Adrenal gland (tissue), 12 donors: ENCODE data around the gene NPFF. TPM values are rescaled to one million over a fixed set of nuclear protein-coding genes. Genes with fewer than 3 reads are reported as not detected.

Source experiments
- DNase-seq, 7 donors: peaks; one replicate each; pipeline ENCODE4 v3.0.0-alpha.2; 2019 to 2020
- H3K27ac ChIP-seq, 5 donors: fragments of 200-600 bp; sonication (generic) in 4 of 5; 1 replicate in 3 of 5; 2 replicates in 2 of 5; pipeline versions ENCODE4 v1.5.1 to v1.8.0; 2016 to 2020; ENCODE audit warnings: mild to moderate bottlenecking in 1 of 5
- H3K27me3 ChIP-seq: fragments of 200-600 bp; 2 replicates; pipeline ENCODE4 v1.8.0; 2021
- H3K36me3 ChIP-seq, 2 donors: fragments of 200-600 bp; replicated peaks in 1 of 2; 1 replicate in 1 of 2; 2 replicates in 1 of 2; pipeline versions ENCODE4 v1.5.1 to v1.8.0; 2018 to 2022
- H3K4me1 ChIP-seq, 2 donors: fragments of 200-600 bp; replicated peaks in 1 of 2; 1 replicate in 1 of 2; 2 replicates in 1 of 2; pipeline versions ENCODE4 v1.5.1 to v1.8.0; 2018 to 2021
- H3K4me3 ChIP-seq, 4 donors: fragments of 200-600 bp; sonication (generic) in 3 of 4; one replicate each; pipeline ENCODE4 v1.5.1; 2016 to 2018
- H3K9me3 ChIP-seq, 3 donors: fragments of 200-600 bp; sonication (generic) in 1 of 3; replicated peaks in 1 of 3; 1 replicate in 2 of 3; 2 replicates in 1 of 3; pipeline versions ENCODE4 v1.5.1 to v1.8.0; 2016 to 2021
- POLR2A ChIP-seq, 2 donors: fragments of 450-650 bp; IDR thresholded peaks; one replicate each; pipeline ENCODE4 v1.6.1; 2017; ENCODE audit warnings: antibody characterized with exemption in 2 of 2, mild to moderate bottlenecking in 2 of 2, moderate library complexity in 1 of 2
- WGBS, 4 donors: extraction: QIAGEN DNeasy Blood & Tissue Kit in 2 of 4; methylation state at CpG; one replicate each; pipeline versions ENCODE4 v1.1.5 to v1.1.7; 2013 to 2017; 5-methylcytosine and 5-hydroxymethylcytosine counted together
- intact Hi-C, 2 donors: fragments of 100-400 bp; cut with DNase I; formaldehyde crosslinking; loops; one replicate each; pipeline versions ENCODE4 v1.14.1 to v1.15.0; 2022 to 2023
- polyA plus RNA-seq, 3 donors: library from polyadenylated mRNA; stranded (reverse); fragments of 200-250 nt in 2 of 3; fragments of 350-450 nt in 1 of 3; fragmentation: Illumina TruSeq in 1 of 3; extraction: RNeasy Lipid Tissue Mini Kit (QIAGEN cat#74804) in 1 of 3; gene quantifications; one replicate each; pipeline ENCODE4 v1.2.3, GENCODE V29; 2013 to 2014
- total RNA-seq, 9 donors: library from RNA; depleted of rRNA in 4 of 9; stranded (reverse); fragments of >200 nt in 4 of 9; fragments of 120-200 nt in 1 of 9; fragmentation: NEBNext Ultra II Directional in 1 of 9; extraction: Animal tissue kit (Norgen Biotek cat#: 25700) in 1 of 9; gene quantifications; one replicate each; pipeline versions ENCODE4 v1.1.0 to v1.2.4, GENCODE V29; 2013 to 2023
- TF ChIP-seq, protein P1 (sequence below), 6 experiments: fragments of 450-650 bp in 4 of 6; fragments of 200-600 bp in 2 of 6; sonication (generic) in 1 of 6; IDR thresholded peaks; 1 replicate in 5 of 6; 2 replicates in 1 of 6; pipeline versions ENCODE4 v1.5.1 to v1.8.0; 2016 to 2021; ENCODE audit warnings: antibody characterized with exemption in 6 of 6, mild to moderate bottlenecking in 2 of 6, moderate library complexity in 1 of 6
- donor health status: healthy with polysubstance abuse.
- donor health status: Bipolar disorder and iron deficiency.
- donor health status: DM: yes; HTN: yes; CAD: no.
- donor health status: DM: no; HTN: no; CAD: no.
- donor health status: DM: no; HTN: no; CAD: no.
- donor health status: DM: yes; HTN: yes; CAD: no.

Gene NPFF
- total and polyA plus RNA-seq, 12 donors = 0.27 to 0.78 TPM; not detected in 10

DNA sequence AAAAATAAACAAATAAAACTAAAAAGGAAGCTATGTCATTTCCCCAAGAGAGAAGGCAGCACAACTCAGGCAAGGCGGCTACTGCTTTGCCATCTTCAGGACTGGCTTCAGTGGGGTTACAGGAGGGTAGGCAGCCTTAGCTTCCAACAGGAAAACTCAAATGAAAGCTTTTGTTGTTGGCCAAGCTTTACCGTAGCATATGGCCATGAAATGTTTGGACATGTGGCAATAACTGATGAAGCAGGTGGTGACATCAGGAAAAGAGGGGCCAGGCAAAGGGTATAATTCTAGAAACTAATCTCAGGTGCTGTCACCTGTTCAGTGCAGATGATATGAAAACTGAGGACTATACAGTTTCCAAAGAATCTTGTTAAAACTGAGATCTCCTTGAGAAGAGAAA lies 22.8 kb upstream of the NPFF start:
- peaks cover 0 to 79% of the 10 kb centered on the region in 2 donors for H3K36me3 ChIP-seq
- no peaks in the 10 kb centered on the region for H3K4me1 ChIP-seq
- no peak overlapping the region for H3K27ac ChIP-seq
- H3K4me3 ChIP-seq = no peak overlapping the region
- H3K27me3 ChIP-seq = no peaks in the 10 kb centered on the region
- TF ChIP-seq, protein P1, sequence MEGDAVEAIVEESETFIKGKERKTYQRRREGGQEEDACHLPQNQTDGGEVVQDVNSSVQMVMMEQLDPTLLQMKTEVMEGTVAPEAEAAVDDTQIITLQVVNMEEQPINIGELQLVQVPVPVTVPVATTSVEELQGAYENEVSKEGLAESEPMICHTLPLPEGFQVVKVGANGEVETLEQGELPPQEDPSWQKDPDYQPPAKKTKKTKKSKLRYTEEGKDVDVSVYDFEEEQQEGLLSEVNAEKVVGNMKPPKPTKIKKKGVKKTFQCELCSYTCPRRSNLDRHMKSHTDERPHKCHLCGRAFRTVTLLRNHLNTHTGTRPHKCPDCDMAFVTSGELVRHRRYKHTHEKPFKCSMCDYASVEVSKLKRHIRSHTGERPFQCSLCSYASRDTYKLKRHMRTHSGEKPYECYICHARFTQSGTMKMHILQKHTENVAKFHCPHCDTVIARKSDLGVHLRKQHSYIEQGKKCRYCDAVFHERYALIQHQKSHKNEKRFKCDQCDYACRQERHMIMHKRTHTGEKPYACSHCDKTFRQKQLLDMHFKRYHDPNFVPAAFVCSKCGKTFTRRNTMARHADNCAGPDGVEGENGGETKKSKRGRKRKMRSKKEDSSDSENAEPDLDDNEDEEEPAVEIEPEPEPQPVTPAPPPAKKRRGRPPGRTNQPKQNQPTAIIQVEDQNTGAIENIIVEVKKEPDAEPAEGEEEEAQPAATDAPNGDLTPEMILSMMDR (IDR thresholded peaks at IDR 0.05) = no peak
- no peak for TF ChIP-seq POLR2A (IDR thresholded peaks at IDR 0.05)
- intact Hi-C loops = no loop called here
- DNase-seq = peak in 1 of 7 donors; percentile 11
- H3K9me3 ChIP-seq = no peaks in the 10 kb centered on the region
- 77 to 88% (median 82%) methylated on average over 2 of the region's 2 CpGs for WGBS, 4 donors

DNA sequence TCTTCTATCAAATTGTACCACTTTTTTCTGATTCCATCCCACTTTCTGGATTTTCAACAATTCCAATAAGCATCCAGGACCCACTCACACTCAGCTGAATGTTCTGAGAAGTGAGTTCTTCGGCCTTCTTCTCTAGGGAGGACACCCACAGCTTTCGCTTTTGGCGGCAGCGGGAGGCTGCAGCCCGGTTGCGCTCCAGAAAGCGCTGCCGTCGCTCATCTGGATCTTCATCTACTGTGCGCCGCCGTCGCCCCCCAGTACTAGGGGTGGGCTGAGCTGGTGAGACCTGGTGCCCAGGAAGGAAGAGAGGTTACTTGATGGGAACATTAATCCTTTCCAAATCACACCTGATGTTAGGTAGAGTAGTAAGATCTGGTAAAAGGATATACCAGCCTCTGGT lies 17.2 kb upstream of the NPFF start:
- 97 to 100% (median 98%) methylated on average over 13 of the region's 13 CpGs for WGBS, 4 donors
- TF ChIP-seq, protein P1 (IDR thresholded peaks at IDR 0.05) = no peak
- TF ChIP-seq POLR2A (IDR thresholded peaks at IDR 0.05) = no peak
- Histone ChIP-seq H3K36me3 (peaks cover 0 to 79% of the 10 kb centered on the region in 2 donors), H3K4me1 (no peaks in the 10 kb centered on the region), H3K27ac (no peak overlapping the region), H3K27me3 (no peaks in the 10 kb centered on the region), H3K4me3 (no peak overlapping the region), H3K9me3 (no peaks in the 10 kb centered on the region)
- intact Hi-C loops = no loop called here
- no peak for DNase-seq

DNA sequence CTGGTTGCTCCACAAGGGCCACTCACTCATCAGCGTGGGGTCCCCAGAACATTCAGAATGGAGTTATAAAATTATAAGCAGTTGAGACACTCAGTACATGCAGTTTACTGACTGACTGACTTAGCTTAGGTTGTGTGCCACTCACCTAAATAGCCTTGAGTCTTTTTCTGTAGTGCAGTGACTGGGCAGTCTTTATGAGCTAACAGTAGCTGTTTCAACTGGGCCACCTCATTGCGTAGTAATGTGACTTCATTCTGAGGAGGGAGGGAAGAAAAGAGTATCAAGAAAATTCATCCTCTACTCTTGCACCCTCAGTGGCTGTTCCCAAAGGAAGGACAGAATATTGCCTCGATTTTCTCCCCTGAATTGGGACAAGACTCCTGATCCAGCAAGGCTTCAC lies 15.8 kb upstream of the NPFF start:
- Histone ChIP-seq H3K4me3 (no peak overlapping the region), H3K27ac (no peak overlapping the region), H3K27me3 (no peaks in the 10 kb centered on the region), H3K4me1 (no peaks in the 10 kb centered on the region), H3K36me3 (peaks cover 0 to 75% of the 10 kb centered on the region in 2 donors), H3K9me3 (no peaks in the 10 kb centered on the region)
- intact Hi-C loops = no loop called here
- WGBS, 4 donors = 86 to 95% (median 94%) methylated on average over 3 of the region's 3 CpGs
- no peak for DNase-seq
- TF ChIP-seq POLR2A (IDR thresholded peaks at IDR 0.05) = no peak
- TF ChIP-seq, protein P1 (IDR thresholded peaks at IDR 0.05) = no peak

DNA sequence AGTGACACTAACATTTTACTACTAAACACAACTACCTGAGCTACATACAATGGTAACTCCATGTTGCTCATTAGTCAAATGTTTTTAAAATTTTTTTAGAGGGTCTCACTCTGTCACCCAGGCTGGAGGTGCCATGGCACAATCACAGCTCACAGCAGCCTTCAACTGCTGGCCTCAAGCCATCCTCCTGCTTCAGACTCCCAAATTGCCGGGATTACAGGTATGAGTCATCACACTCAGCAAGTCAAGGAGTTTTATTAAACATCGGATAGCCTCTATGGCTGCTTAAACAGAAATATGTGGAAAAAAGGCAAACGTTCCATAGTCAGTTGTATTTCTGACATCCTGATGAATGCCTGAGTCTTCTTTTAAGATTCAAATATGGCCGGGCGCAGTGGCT lies 11.1 kb upstream of the NPFF start:
- Histone ChIP-seq H3K27ac (no peak overlapping the region), H3K27me3 (no peaks in the 10 kb centered on the region), H3K9me3 (no peaks in the 10 kb centered on the region), H3K4me3 (no peak overlapping the region), H3K36me3 (peaks cover 0 to 87% of the 10 kb centered on the region in 2 donors), H3K4me1 (peaks cover 0 to 6% of the 10 kb centered on the region in 2 donors)
- DNase-seq = peak in 2 of 7 donors; percentile 26 to 49
- TF ChIP-seq, protein P1 (IDR thresholded peaks at IDR 0.05) = no peak
- no peak for TF ChIP-seq POLR2A (IDR thresholded peaks at IDR 0.05)
- intact Hi-C loops = loop anchor here in 1 of 2 donors (10.0 kb wide), 1 partner anchor 174 kb away; no protein-coding TSS in a partner anchor
- WGBS, 4 donors = 67 to 73% (median 70%) methylated on average over 5 of the region's 5 CpGs
